Prostate gland (tissue), 2 donors: ENCODE results near the gene PARVG. TPM values are rescaled to one million over a fixed set of nuclear protein-coding genes. Genes with fewer than 3 reads are reported as not detected.

ENCODE experiments used
- DNase-seq: peaks from one replicate; pipeline ENCODE4 v3.0.0-alpha.2; 2019; ENCODE audit warnings: low spot score
- H3K27ac ChIP-seq, 2 donors: fragments of 200-600 bp; sonication (generic); 2 replicates each; pipeline ENCODE4 v1.5.1; 2017 to 2019
- H3K27me3 ChIP-seq: fragments of 200-600 bp; sonication (generic); replicated peaks from 2 replicates; pipeline ENCODE4 v1.5.1; 2019; ENCODE audit not compliant: insufficient read depth
- H3K36me3 ChIP-seq, 2 donors: fragments of 200-600 bp; sonication (generic); 1 replicate in 1 of 2; 2 replicates in 1 of 2; pipeline versions ENCODE4 v1.5.1 to v1.8.1; 2017 to 2019
- H3K4me1 ChIP-seq: fragments of 200-600 bp; sonication (generic); replicated peaks from 2 replicates; pipeline ENCODE4 v1.5.1; 2019
- H3K4me3 ChIP-seq, 2 donors: fragments of 200-600 bp; sonication (generic); 2 replicates each; pipeline ENCODE4 v1.5.1; 2017 to 2019
- H3K9me3 ChIP-seq: fragments of 200-600 bp; sonication (generic); 2 replicates; pipeline ENCODE4 v1.5.1; 2017
- CTCF ChIP-seq, 4 experiments: fragments of 200-600 bp in 2 of 4; fragments of 450-650 bp in 2 of 4; sonication (generic) in 2 of 4; IDR thresholded peaks; 1 replicate in 3 of 4; 2 replicates in 1 of 4; pipeline ENCODE4 v1.5.1; 2016 to 2019; ENCODE audit warnings: antibody characterized with exemption in 4 of 4, mild to moderate bottlenecking in 2 of 4, moderate library complexity in 2 of 4
- POLR2A ChIP-seq: fragments of 450-650 bp; IDR thresholded peaks from one replicate; pipeline ENCODE4 v1.6.1; 2016; ENCODE audit warnings: antibody characterized with exemption, mild to moderate bottlenecking
- POLR2AphosphoS5 ChIP-seq: sonication (generic); formaldehyde crosslinking; IDR thresholded peaks from one replicate; pipeline ENCODE4 v1.6.1; 2017; ENCODE audit warnings: antibody characterized with exemption
- WGBS: methylation state at CpG from one replicate; pipeline ENCODE4 v1.1.5; 2018; 5-methylcytosine and 5-hydroxymethylcytosine counted together
- intact Hi-C: fragments of 100-400 bp; cut with DNase I; formaldehyde crosslinking; loops from one replicate; pipeline ENCODE4 v1.14.2; 2022
- total RNA-seq, 2 donors: library from RNA; depleted of rRNA; stranded (reverse); fragments of >200 nt; gene quantifications; one replicate each; pipeline ENCODE4 v1.1.0, GENCODE V29; 2016

The PARVG gene
- total RNA-seq, 2 donors from 2014 or later: 1.2 to 13.5 TPM

GRCh38 chr22:44203203-44203602 is 22.5 kb downstream of the PARVG start:
- no peak for DNase-seq
- Histone ChIP-seq H3K4me3 (no peak overlapping the region), H3K36me3 (no peaks in the 10 kb centered on the region), H3K27ac (no peak overlapping the region), H3K9me3 (no peaks in the 10 kb centered on the region), H3K27me3 (no peaks in the 10 kb centered on the region), H3K4me1 (no peaks in the 10 kb centered on the region)
- TF ChIP-seq CTCF (IDR thresholded peaks at IDR 0.05) (no peak), POLR2AphosphoS5 (no peak), POLR2A (no peak)
- intact Hi-C loops: no loop called here
- WGBS: 69% methylated on average over 6 of the region's 6 CpGs

- intact Hi-C loops: no loop called here
- no peak for DNase-seq
- H3K4me1 ChIP-seq: no peaks in the 10 kb centered on the region
- no peak for TF ChIP-seq CTCF (IDR thresholded peaks at IDR 0.05)
- TF ChIP-seq POLR2AphosphoS5: no peak
- TF ChIP-seq POLR2A: no peak
- H3K4me3 ChIP-seq: no peak overlapping the region
- WGBS: 96% methylated on average over 15 of the region's 16 CpGs
- no peaks in the 10 kb centered on the region for H3K9me3 ChIP-seq
- no peaks in the 10 kb centered on the region for H3K36me3 ChIP-seq
- H3K27ac ChIP-seq: no peak overlapping the region
- H3K27me3 ChIP-seq: no peaks in the 10 kb centered on the region
These were observed 24.2 kb downstream of the PARVG start for GRCh38 chr22:44204739-44205515.

GRCh38 chr22:44205516-44206329 is 25.0 kb downstream of the PARVG start:
- intact Hi-C loops: no loop called here
- TF ChIP-seq POLR2A: no peak
- TF ChIP-seq POLR2AphosphoS5: no peak
- no peak for TF ChIP-seq CTCF (IDR thresholded peaks at IDR 0.05)

GRCh38 chr22:44206330-44206645 is 25.6 kb downstream of the PARVG start:
- H3K4me3 ChIP-seq: no peak overlapping the region
- H3K4me1 ChIP-seq: no peaks in the 10 kb centered on the region
- intact Hi-C loops: no loop called here
- H3K27ac ChIP-seq: no peak overlapping the region
- no peaks in the 10 kb centered on the region for H3K27me3 ChIP-seq
- WGBS: 91% methylated on average over 9 of the region's 9 CpGs
- H3K9me3 ChIP-seq: no peaks in the 10 kb centered on the region
- no peak for DNase-seq
- no peaks in the 10 kb centered on the region for H3K36me3 ChIP-seq
- TF ChIP-seq CTCF (IDR thresholded peaks at IDR 0.05) (no peak), POLR2AphosphoS5 (no peak), POLR2A (no peak)

More at GRCh38 chr22:44205516-44206329, 25.0 kb downstream of the PARVG start:
- 93% methylated on average over 14 of the region's 16 CpGs for WGBS
- Histone ChIP-seq H3K4me3 (no peak overlapping the region), H3K27me3 (no peaks in the 10 kb centered on the region), H3K36me3 (no peaks in the 10 kb centered on the region), H3K9me3 (no peaks in the 10 kb centered on the region), H3K27ac (no peak overlapping the region), H3K4me1 (no peaks in the 10 kb centered on the region)
- DNase-seq: no peak
